ENCODE measurements around the gene LOC101059915.
"Not testable (repeated sequence)": the region's sequence is repeated elsewhere in the genome, so short reads cannot be mapped to it uniquely, and the experiment has no call there.

The LOC101059915 gene

GRCh38 chrX:71640002-71640401 is 27.3 kb upstream of the LOC101059915 start:
- DNase-seq (ENCODE audit: low spot score), result peak; percentile 25

GRCh38 chrX:71644406-71644805 is 22.9 kb upstream of the LOC101059915 start:
- DNase-seq (ENCODE audit: low spot score), result not testable (repeated sequence)

GRCh38 chrX:71650333-71650969 is 16.9 kb upstream of the LOC101059915 start:
- peak; percentile 34 for DNase-seq (ENCODE audit: low spot score)

GRCh38 chrX:71652405-71652804 is 14.9 kb upstream of the LOC101059915 start:
- peak; percentile 59 for DNase-seq (ENCODE audit: low spot score)

- DNase-seq (ENCODE audit: low spot score), result no peak
These were observed 14.0 kb upstream of the LOC101059915 start for GRCh38 chrX:71653344-71653743.

DNA sequence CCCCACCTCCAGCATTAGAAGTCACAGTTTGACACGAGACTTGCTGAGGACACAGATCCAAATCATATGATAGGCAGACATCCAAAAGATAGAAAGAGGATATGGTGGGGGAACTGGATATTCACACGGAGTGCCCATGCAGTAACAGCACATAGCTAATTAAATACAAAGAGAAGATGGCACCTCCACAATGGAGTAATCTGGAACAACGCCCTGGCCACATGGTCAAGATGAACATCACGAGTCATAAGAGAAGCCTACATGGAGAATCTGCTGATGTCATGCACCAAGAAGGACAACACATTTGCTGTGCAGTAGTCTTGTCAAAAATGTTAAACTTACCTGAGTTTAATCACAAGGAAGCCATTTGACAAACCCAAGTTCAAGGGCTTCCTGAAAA is 10.1 kb upstream of the LOC101059915 start:
- no peak for DNase-seq (ENCODE audit: low spot score)

GRCh38 chrX:71659342-71659741 is 8.0 kb upstream of the LOC101059915 start:
- no peak for DNase-seq (ENCODE audit: low spot score)

- no peak for DNase-seq (ENCODE audit: low spot score)
These were observed 7.4 kb upstream of the LOC101059915 start for GRCh38 chrX:71659959-71660358.

DNA sequence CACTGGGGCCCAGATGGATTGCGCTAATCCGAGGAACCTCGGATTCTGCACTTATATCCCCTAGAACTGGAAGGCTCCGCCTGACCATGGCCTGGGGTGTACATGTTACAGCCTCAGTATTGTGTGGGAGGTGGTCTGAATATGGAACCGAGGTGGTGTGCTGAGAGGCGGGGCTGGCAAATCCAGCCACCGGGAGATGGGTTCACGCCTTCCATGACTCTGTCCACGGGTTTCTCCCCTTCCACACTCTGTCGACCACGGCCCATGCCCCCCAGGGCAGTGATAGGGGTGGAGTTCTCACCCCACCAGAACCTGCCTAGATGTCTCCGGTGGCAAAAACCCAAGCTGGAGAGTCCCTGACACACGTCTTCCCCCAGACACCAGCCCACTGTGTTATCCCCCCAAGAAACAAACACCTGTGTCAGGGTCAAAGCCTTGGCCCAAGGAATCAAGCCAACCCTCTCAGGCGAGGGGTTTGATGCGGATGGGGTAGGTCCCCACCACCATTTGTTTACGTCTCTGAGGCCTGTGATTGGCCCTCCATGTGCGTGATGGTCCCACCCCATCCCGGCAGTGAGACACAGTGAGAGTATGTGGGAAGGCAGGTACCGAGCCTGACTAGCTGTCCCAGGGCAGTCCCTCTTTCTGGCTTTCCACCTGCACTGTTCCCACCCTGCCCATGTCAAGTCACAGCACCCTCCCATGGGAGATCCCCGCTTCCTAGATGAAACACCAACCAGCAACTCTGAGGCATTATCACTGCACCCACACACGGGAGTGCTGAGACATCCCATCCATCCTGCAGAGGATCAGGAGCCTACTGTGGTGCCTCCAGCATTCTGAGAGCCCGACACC is 6.6 kb upstream of the LOC101059915 start:
- no peak for DNase-seq (ENCODE audit: low spot score)

DNA sequence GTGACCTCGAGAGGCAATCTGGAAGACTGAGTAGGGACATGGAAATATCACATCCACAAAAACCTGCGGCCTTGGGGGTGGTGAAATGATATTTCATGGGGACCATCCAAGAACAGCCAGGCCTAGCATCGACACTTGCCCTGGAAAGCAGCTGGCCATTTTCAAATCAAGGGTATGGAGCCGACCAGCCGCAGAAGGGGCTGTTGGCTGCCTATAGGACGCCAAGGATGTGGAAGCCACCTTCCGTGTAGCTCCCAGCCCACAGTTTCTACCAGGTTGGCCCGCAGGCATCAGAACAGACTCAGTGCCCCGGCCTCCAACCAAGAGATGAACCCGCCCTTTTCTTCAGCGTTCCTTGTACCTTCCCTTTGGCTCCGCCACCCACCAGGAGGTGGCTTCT is 5.4 kb upstream of the LOC101059915 start:
- DNase-seq (ENCODE audit: low spot score), result no peak

DNA sequence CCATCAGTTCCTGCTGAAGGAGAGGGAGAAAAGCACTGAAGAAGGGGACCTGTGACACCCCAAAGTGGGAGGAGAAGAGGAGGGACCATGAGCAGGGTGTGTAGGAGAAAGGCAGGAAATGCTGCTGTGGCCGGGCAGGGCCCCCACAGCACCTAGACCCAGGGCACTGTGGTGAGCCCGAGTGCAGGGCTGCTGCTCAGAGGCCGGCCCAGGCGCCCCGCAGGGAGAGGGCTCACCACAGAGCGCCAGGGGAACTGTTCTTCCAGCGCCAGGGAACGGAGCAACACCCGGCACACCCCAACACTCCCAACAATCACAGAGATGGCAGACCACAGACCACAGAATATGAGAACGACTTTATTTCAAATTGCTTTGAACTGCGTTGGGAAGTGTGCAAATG is 4.7 kb upstream of the LOC101059915 start:
- not testable (repeated sequence) for DNase-seq (ENCODE audit: low spot score)

GRCh38 chrX:71663238-71663637 is 4.1 kb upstream of the LOC101059915 start:
- peak; percentile 18 for DNase-seq (ENCODE audit: low spot score)

- not testable (repeated sequence) for DNase-seq (ENCODE audit: low spot score)
These were observed 3.1 kb upstream of the LOC101059915 start for GRCh38 chrX:71664202-71664601.

- DNase-seq (ENCODE audit: low spot score), result no peak
These were observed 2.4 kb upstream of the LOC101059915 start for GRCh38 chrX:71664889-71665491.

GRCh38 chrX:71665747-71666146 is 1.6 kb upstream of the LOC101059915 start:
- no peak for DNase-seq (ENCODE audit: low spot score)

DNA sequence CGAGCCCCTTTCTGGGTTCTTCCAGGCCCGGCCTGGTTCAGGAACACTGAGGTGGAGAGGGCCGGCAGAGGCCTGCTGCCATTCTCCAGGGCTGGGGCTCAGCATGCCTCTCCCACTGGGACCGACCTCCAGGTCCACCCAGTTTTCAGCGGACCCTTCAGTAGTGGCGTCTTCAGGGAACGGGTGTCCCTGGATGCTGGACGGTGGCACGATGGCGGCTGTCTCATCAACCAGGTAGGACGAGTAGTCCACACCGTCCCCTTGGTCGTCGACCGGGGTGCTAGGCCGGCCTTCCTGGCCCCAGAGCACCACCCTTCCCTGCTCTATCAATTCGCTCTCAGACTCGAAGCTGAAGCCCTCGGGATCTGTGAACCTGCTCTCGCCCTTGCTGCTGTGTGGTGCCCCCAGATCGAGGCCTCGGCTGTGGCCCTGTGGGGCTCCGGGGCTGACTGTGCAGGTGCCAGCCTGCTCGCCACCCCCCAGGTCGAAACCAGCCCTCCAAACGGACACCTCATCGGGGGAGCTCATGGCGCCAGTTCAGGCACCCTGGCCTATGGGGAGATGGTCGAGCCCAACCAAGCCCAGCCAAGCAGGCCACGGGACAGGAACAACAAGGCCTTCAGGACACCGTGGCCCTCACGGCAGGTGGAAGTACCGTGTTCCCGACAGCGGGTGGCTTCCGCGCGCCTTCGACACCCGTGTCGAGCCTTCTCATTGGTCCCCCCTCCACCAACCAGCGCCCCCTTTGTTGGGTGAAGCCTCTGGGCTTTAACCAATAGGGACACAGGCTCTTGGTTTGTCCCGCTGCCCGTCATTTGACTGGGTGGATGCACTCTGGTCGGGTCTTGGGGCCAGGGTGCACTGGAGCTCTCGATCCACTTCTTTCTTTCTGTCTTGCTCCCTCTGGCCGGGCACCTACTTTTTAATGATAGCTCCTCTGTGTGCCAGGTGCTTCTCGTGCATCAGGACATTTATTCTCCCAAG is 814 bp upstream of the LOC101059915 start:
- no peak for DNase-seq (ENCODE audit: low spot score)

DNA sequence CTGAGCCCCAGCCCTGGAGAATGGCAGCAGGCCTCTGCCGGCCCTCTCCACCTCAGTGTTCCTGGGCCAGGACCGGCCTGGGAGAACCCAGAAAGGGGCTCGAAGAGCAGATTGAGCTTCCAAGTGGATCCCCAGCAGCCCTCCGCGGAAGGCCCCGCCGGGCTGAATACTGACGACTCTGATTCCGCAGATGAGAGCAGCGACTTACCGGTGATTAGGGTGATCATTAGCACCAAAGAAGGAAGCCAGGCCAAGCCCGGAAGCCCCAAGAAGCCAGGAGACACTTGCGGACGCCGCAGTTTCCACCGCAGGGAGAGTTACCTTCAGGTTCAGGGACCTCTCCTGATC is 876 bp downstream of the LOC101059915 start:
- no peak for DNase-seq (ENCODE audit: low spot score)

GRCh38 chrX:71669492-71669891 is 2.1 kb downstream of the LOC101059915 start:
- no peak for DNase-seq (ENCODE audit: low spot score)

GRCh38 chrX:71669947-71670346 is 2.6 kb downstream of the LOC101059915 start:
- DNase-seq (ENCODE audit: low spot score), result not testable (repeated sequence)

GRCh38 chrX:71671043-71671780 is 3.9 kb downstream of the LOC101059915 start:
- DNase-seq (ENCODE audit: low spot score), result no peak

DNA sequence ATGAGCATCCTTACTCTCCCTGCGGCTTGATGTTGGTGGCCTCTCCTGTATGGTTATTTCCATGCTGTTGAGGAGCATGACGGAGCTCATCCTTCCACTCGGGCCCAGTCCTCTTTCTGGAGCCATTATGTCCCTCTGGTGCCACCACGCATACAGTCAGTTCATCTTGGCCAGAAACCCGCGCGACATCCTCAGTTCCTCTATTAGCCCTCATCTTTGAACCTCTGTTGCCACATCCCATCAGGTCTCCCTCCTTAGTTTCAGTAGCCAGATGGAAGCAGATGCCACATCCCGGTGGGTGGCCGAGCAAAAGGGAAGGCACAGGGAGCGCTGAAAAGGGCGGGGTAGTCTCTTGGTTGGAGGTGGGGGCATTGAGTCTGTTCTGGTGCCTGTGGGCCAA is 4.6 kb downstream of the LOC101059915 start:
- DNase-seq (ENCODE audit: low spot score), result no peak
